Endodermal cell (in vitro differentiated cells): Measurements from ENCODE around the gene SLC18B1. TPM values are rescaled to one million over a fixed set of nuclear protein-coding genes. Genes with fewer than 3 reads are reported as not detected.

Source experiments
- DNase-seq: peaks from one replicate; pipeline ENCODE4 v3.0.0-alpha.2; 2017
- H3K27ac ChIP-seq: 2 replicates; pipeline ENCODE4 v1.5.1; 2013; ENCODE audit warnings: mild to moderate bottlenecking, low read depth, low read length, moderate library complexity
- H3K27me3 ChIP-seq: 2 replicates; pipeline ENCODE4 v1.6.1; 2013; ENCODE audit warnings: mild to moderate bottlenecking, low read length, moderate library complexity; ENCODE audit not compliant: insufficient read depth, control insufficient read depth, poor library complexity, severe bottlenecking
- H3K36me3 ChIP-seq: 2 replicates; pipeline ENCODE4 v1.7.0; 2013; ENCODE audit warnings: mild to moderate bottlenecking, low read length, moderate library complexity; ENCODE audit not compliant: control insufficient read depth, insufficient read depth
- H3K4me1 ChIP-seq: one replicate; pipeline ENCODE4 v1.7.0; 2013; ENCODE audit warnings: low read length; ENCODE audit not compliant: control insufficient read depth, insufficient read depth
- H3K4me3 ChIP-seq: 2 replicates; pipeline ENCODE4 v1.5.1; 2013; ENCODE audit warnings: mild to moderate bottlenecking, low read length, moderate library complexity
- H3K9ac ChIP-seq: 2 replicates; pipeline ENCODE4 v1.6.1; 2013; ENCODE audit warnings: mild to moderate bottlenecking, low read length, moderate library complexity; ENCODE audit not compliant: poor library complexity, severe bottlenecking; ENCODE audit errors: extremely low read depth
- H3K9me3 ChIP-seq: 2 replicates; pipeline ENCODE4 v1.6.1; 2013; ENCODE audit warnings: mild to moderate bottlenecking, low read length, moderate library complexity; ENCODE audit not compliant: control insufficient read depth
- H3K27ac Mint-ChIP-seq: 2 replicates; pipeline ENCODE4 v1.8.0; 2020; ENCODE audit warnings: mixed read lengths
- H3K27me3 Mint-ChIP-seq: 2 replicates; pipeline ENCODE4 v1.8.0; 2021; ENCODE audit warnings: mild to moderate bottlenecking, mixed read lengths; ENCODE audit not compliant: insufficient read depth
- H3K36me3 Mint-ChIP-seq: 2 replicates; pipeline ENCODE4 v1.8.0; 2020; ENCODE audit warnings: low read depth, mixed read lengths
- H3K4me1 Mint-ChIP-seq: 2 replicates; pipeline ENCODE4 v1.8.0; 2020; ENCODE audit warnings: mixed read lengths
- H3K4me3 Mint-ChIP-seq: 2 replicates; pipeline ENCODE4 v1.8.0; 2020; ENCODE audit warnings: mild to moderate bottlenecking, moderate library complexity, mixed read lengths
- H3K9me3 Mint-ChIP-seq: 2 replicates; pipeline ENCODE4 v1.8.0; 2020; ENCODE audit warnings: mild to moderate bottlenecking, mixed read lengths
- CTCF ChIP-seq: fragments of 200-600 bp; sonication (generic); conservative IDR thresholded peaks from 2 replicates; pipeline ENCODE4 v1.5.0; 2021; ENCODE audit warnings: antibody characterized with exemption, mild to moderate bottlenecking
- WGBS, 2 experiments: methylation state at CpG; one replicate each; pipeline versions ENCODE4 v1.1.5 to v1.1.7; 2013; ENCODE audit warnings: missing lambda C conversion rate in 2 of 2, mixed read lengths in 1 of 2; ENCODE audit not compliant: insufficient coverage in 1 of 2, insufficient read length in 1 of 2; 5-methylcytosine and 5-hydroxymethylcytosine counted together
- total RNA-seq, 2 donors: library from RNA; stranded (reverse); fragmentation: NEBNext Ultra II Directional in 1 of 2; extraction: Animal tissue kit (Norgen Biotek cat#: 25700) in 1 of 2; gene quantifications; 2 replicates in 1 of 2; 3 replicates in 1 of 2; pipeline ENCODE4 v1.2.1, GENCODE V29; 2021

The SLC18B1 gene
- total RNA-seq, 2 donors from 2014 or later = 10.9 to 15.3 TPM

DNA sequence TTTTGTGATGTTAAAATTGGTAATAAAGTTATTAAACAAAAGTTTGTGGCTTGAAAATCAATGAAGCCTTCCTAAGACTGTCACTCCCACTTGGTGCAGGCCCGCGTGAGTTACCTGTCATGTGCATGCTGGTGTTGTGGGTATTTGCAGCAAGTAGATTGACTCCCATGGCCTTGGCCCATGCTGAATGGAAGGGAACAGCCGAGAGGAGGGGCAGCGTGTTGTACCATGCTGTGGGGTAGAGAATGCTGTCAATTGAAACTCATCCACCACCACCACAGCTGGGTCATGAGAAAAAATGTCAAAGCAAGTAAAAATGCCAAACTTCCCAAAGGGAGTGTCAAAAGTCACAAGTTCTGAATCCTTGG, 71.8 kb downstream of the SLC18B1 start:
- no peak for TF ChIP-seq CTCF
- Histone ChIP-seq H3K27ac (no peak overlapping the region), H3K36me3 (no peaks in the 10 kb centered on the region), H3K4me1 (no peaks in the 10 kb centered on the region), H3K4me3 (no peak overlapping the region), H3K9ac (no peak overlapping the region), H3K9me3 (no peaks in the 10 kb centered on the region), H3K27me3 (no peaks in the 10 kb centered on the region)
- H3K4me3 Mint-ChIP-seq = no peak overlapping the region
- H3K27me3 Mint-ChIP-seq = no peaks in the 10 kb centered on the region
- 94% methylated on average over 4 of the region's 4 CpGs; no CpG with 5 or more reads in 1 of the 2 experiments for WGBS, 2 experiments
- no peak for DNase-seq
- H3K4me1 Mint-ChIP-seq = peaks cover 4% of the 10 kb centered on the region
- H3K27ac Mint-ChIP-seq = no peak overlapping the region
- H3K9me3 Mint-ChIP-seq = no peaks in the 10 kb centered on the region
- no peaks in the 10 kb centered on the region for H3K36me3 Mint-ChIP-seq

GRCh38 chr6:132725947-132726607, 72.4 kb downstream of the SLC18B1 start:
- H3K27me3 ChIP-seq = no peaks in the 10 kb centered on the region
- H3K9ac ChIP-seq = no peak overlapping the region
- H3K27ac ChIP-seq = no peak overlapping the region
- no peaks in the 10 kb centered on the region for H3K36me3 Mint-ChIP-seq
- no peak for DNase-seq
- H3K36me3 ChIP-seq = no peaks in the 10 kb centered on the region
- TF ChIP-seq CTCF = no peak
- no peak overlapping the region for H3K4me3 ChIP-seq
- H3K27ac Mint-ChIP-seq = no peak overlapping the region
- H3K9me3 Mint-ChIP-seq = no peaks in the 10 kb centered on the region
- no peaks in the 10 kb centered on the region for H3K9me3 ChIP-seq
- H3K27me3 Mint-ChIP-seq = no peaks in the 10 kb centered on the region
- peaks cover 4% of the 10 kb centered on the region for H3K4me1 Mint-ChIP-seq
- H3K4me1 ChIP-seq = no peaks in the 10 kb centered on the region
- H3K4me3 Mint-ChIP-seq = no peak overlapping the region
- WGBS, 2 experiments = 90 to 92% methylated on average over 4 to 6 of the region's 6 CpGs

- no peaks in the 10 kb centered on the region for H3K36me3 Mint-ChIP-seq
- Histone ChIP-seq H3K9me3 (no peaks in the 10 kb centered on the region), H3K36me3 (no peaks in the 10 kb centered on the region), H3K27ac (no peak overlapping the region), H3K27me3 (no peaks in the 10 kb centered on the region), H3K9ac (no peak overlapping the region), H3K4me3 (no peak overlapping the region), H3K4me1 (no peaks in the 10 kb centered on the region)
- peaks cover 4% of the 10 kb centered on the region for H3K4me1 Mint-ChIP-seq
- DNase-seq = no peak
- no peak for TF ChIP-seq CTCF
- H3K4me3 Mint-ChIP-seq = no peak overlapping the region
- H3K27me3 Mint-ChIP-seq = no peaks in the 10 kb centered on the region
- H3K9me3 Mint-ChIP-seq = no peaks in the 10 kb centered on the region
- 95 to 100% methylated on average over 1 to 6 of the region's 6 CpGs for WGBS, 2 experiments
- H3K27ac Mint-ChIP-seq = no peak overlapping the region
These were observed 73.0 kb downstream of the SLC18B1 start for GRCh38 chr6:132725471-132725870.
